IMR-90 (cell line): Measurements from ENCODE around the gene CIRBP. TPM values are rescaled to one million over a fixed set of nuclear protein-coding genes. Genes with fewer than 3 reads are reported as not detected.
A peak's percentile ranks its signal among the peaks of the same experiment; 100 is the strongest.

ENCODE experiments used
- ATAC-seq: fragments of 200-7000 bp; cut with Tn5 transposase; 2 replicates; pipeline ENCODE4 v1.9.1; 2020; ENCODE audit warnings: low read depth, mild to moderate bottlenecking, moderate library complexity
- BruUV-seq: library from RNA; stranded (reverse); fragments of 400-500 nt; replicated peaks from 2 replicates; lab custom pipeline; 2021; lab: Mats Ljungman, UMichigan
- CTCF ChIA-PET: fragments of 300-600 bp; formaldehyde crosslinking; extraction: SDS; loops from one replicate; lab custom pipeline; 2021; ENCODE audit warnings: antibody characterized with exemption; lab: Yijun Ruan, JAX
- POLR2A ChIA-PET: fragments of 300-600 bp; sonication (Branson Sonifier 250); formaldehyde crosslinking; loops from one replicate; lab custom pipeline; 2022; ENCODE audit warnings: antibody characterized with exemption; ENCODE audit not compliant: unreplicated experiment; lab: Charles Lee
- DNase-seq: peaks from one replicate; pipeline ENCODE4 v3.0.0; 2013
- H2AFZ ChIP-seq: replicated peaks from 2 replicates; pipeline ENCODE3; 2013; ENCODE audit warnings: low read length, mild to moderate bottlenecking; ENCODE audit not compliant: poor library complexity
- H2AK5ac ChIP-seq: 2 replicates; pipeline ENCODE4 v1.6.1; 2013; ENCODE audit warnings: low read depth, low read length, inconsistent platforms
- H2AK9ac ChIP-seq: replicated peaks from 2 replicates; pipeline ENCODE3; 2013; ENCODE audit warnings: mild to moderate bottlenecking, low read depth, low read length, moderate library complexity; ENCODE audit not compliant: poor library complexity
- H2BK120ac ChIP-seq: 2 replicates; pipeline ENCODE4 v1.6.1; 2013; ENCODE audit warnings: low read depth, low read length, inconsistent platforms
- H2BK15ac ChIP-seq: 3 replicates; pipeline ENCODE4 v1.6.1; 2013; ENCODE audit warnings: low read depth, low read length, inconsistent platforms
- H2BK20ac ChIP-seq: 2 replicates; pipeline ENCODE4 v1.6.1; 2013; ENCODE audit warnings: low read depth, mild to moderate bottlenecking, inconsistent platforms, low read length, moderate library complexity
- H2BK5ac ChIP-seq: 2 replicates; pipeline ENCODE4 v1.6.1; 2013; ENCODE audit warnings: mild to moderate bottlenecking, low read depth, low read length, inconsistent platforms; ENCODE audit not compliant: poor library complexity, severe bottlenecking
- H3K14ac ChIP-seq: replicated peaks from 2 replicates; pipeline ENCODE4 v1.6.1; 2013; ENCODE audit warnings: low read depth, low read length, inconsistent platforms
- H3K18ac ChIP-seq: 2 replicates; pipeline ENCODE4 v1.6.1; 2013; ENCODE audit warnings: low read depth, low read length, control low read depth
- H3K23ac ChIP-seq: 2 replicates; pipeline ENCODE4 v1.6.1; 2013; ENCODE audit warnings: low read depth, low read length, inconsistent platforms
- H3K27ac ChIP-seq: 2 replicates; pipeline ENCODE4 v1.5.1; 2013; ENCODE audit warnings: mild to moderate bottlenecking, control low read depth, low read length; ENCODE audit not compliant: insufficient read depth
- H3K27me3 ChIP-seq: 2 replicates; pipeline ENCODE4 v1.6.1; 2013; ENCODE audit warnings: low read length; ENCODE audit not compliant: control insufficient read depth, insufficient read depth
- H3K36me3 ChIP-seq: 2 replicates; pipeline ENCODE4 v1.6.1; 2013; ENCODE audit warnings: low read length, mixed read lengths; ENCODE audit not compliant: control insufficient read depth, insufficient read depth
- H3K4ac ChIP-seq: 2 replicates; pipeline ENCODE4 v1.6.1; 2013; ENCODE audit warnings: low read depth, low read length, inconsistent platforms
- H3K4me1 ChIP-seq: 2 replicates; pipeline ENCODE4 v1.6.1; 2013; ENCODE audit warnings: low read length, mixed read lengths; ENCODE audit not compliant: control insufficient read depth, insufficient read depth
- H3K4me2 ChIP-seq: 2 replicates; pipeline ENCODE4 v1.6.1; 2013; ENCODE audit warnings: low read depth, mild to moderate bottlenecking, control low read depth, low read length, moderate library complexity
- H3K4me3 ChIP-seq: 2 replicates; pipeline ENCODE4 v1.5.1; 2013; ENCODE audit warnings: low read depth, mild to moderate bottlenecking, control low read depth, low read length, moderate library complexity; ENCODE audit not compliant: insufficient read depth
- H3K56ac ChIP-seq: 2 replicates; pipeline ENCODE4 v1.6.1; 2013; ENCODE audit warnings: low read length, inconsistent platforms; ENCODE audit not compliant: insufficient read depth; ENCODE audit errors: extremely low read depth
- H3K79me1 ChIP-seq, 2 experiments: 2 replicates each; pipeline ENCODE4 v1.6.1; 2013; ENCODE audit warnings: low read length in 2 of 2, inconsistent platforms in 1 of 2, low read depth in 1 of 2
- H3K9ac ChIP-seq: 2 replicates; pipeline ENCODE4 v1.6.1; 2013; ENCODE audit warnings: low read depth, low read length, control low read depth
- H3K9me1 ChIP-seq: 2 replicates; pipeline ENCODE4 v1.6.1; 2013; ENCODE audit warnings: low read length, inconsistent platforms; ENCODE audit not compliant: insufficient read depth
- H3K9me3 ChIP-seq: 2 replicates; pipeline ENCODE4 v1.6.1; 2013; ENCODE audit warnings: low read length; ENCODE audit not compliant: control insufficient read depth, insufficient read depth
- H4K20me1 ChIP-seq: 2 replicates; pipeline ENCODE4 v1.6.1; 2013; ENCODE audit warnings: low read length, inconsistent platforms; ENCODE audit not compliant: insufficient read depth
- H4K5ac ChIP-seq: 2 replicates; pipeline ENCODE4 v1.6.1; 2013; ENCODE audit warnings: mild to moderate bottlenecking, low read depth, low read length, control low read depth
- H4K8ac ChIP-seq, 2 experiments: 2 replicates each; pipeline ENCODE4 v1.6.1; 2013; ENCODE audit warnings: low read depth in 2 of 2, low read length in 2 of 2, control low read depth in 1 of 2, inconsistent platforms in 1 of 2
- H4K91ac ChIP-seq: 2 replicates; pipeline ENCODE4 v1.6.1; 2013; ENCODE audit warnings: low read depth, low read length, inconsistent platforms; ENCODE audit not compliant: insufficient read depth
- NFE2L2 ChIP-seq: fragments of 150-350 bp; IDR thresholded peaks from 2 replicates; pipeline ENCODE4 v1.6.1; 2016; ENCODE audit warnings: low read depth, mild to moderate bottlenecking, low read length
- WGBS, 2 experiments: methylation state at CpG; one replicate each; pipeline versions ENCODE4 v1.1.5 to v1.1.7; 2013; ENCODE audit warnings: missing lambda C conversion rate in 2 of 2; ENCODE audit not compliant: insufficient read length in 1 of 2; ENCODE audit errors: extremely low coverage in 2 of 2; 5-methylcytosine and 5-hydroxymethylcytosine counted together
- dilution Hi-C: fragments of 300-500 bp; cut with HindIII; formaldehyde crosslinking; loops from one replicate; pipeline ENCODE4 v1.14.3; 2018; ENCODE audit warnings: low sequenced_read_pairs; ENCODE audit not compliant: unreplicated experiment
- in situ Hi-C: fragments of 300-500 bp; cut with MboI; formaldehyde crosslinking; loops from 3 replicates; pipeline ENCODE4 v1.14.3; 2019; ENCODE audit warnings: low sequenced_read_pairs, inconsistent platforms, mixed read lengths
- intact Hi-C: fragments of 100-400 bp; cut with micrococcal nuclease; formaldehyde crosslinking; loops from 2 replicates; pipeline ENCODE4 v1.10.0; 2022
- polyA plus RNA-seq, 3 experiments: library from polyadenylated mRNA; depleted of rRNA; stranded (reverse); fragments of >200 nt; gene quantifications; 2 replicates each; pipeline ENCODE4 v1.2.3, GENCODE V29; 2012; ENCODE audit warnings: low replicate concordance in 1 of 3
- total RNA-seq: library from RNA; depleted of rRNA; stranded (reverse); fragments of >200 nt; gene quantifications from 2 replicates; pipeline ENCODE4 v1.2.3, GENCODE V29; 2012
- TF ChIP-seq, protein P1 (sequence below): conservative IDR thresholded peaks from 2 replicates; pipeline ENCODE4 v1.5.1; 2012; ENCODE audit warnings: mild to moderate bottlenecking, low read depth, low read length, improper control_type of control experiment

Gene CIRBP
- total and polyA plus RNA-seq, 2 of the 4 experiments (the other 2 are of a cell fraction) = 299 to 542 TPM

DNA sequence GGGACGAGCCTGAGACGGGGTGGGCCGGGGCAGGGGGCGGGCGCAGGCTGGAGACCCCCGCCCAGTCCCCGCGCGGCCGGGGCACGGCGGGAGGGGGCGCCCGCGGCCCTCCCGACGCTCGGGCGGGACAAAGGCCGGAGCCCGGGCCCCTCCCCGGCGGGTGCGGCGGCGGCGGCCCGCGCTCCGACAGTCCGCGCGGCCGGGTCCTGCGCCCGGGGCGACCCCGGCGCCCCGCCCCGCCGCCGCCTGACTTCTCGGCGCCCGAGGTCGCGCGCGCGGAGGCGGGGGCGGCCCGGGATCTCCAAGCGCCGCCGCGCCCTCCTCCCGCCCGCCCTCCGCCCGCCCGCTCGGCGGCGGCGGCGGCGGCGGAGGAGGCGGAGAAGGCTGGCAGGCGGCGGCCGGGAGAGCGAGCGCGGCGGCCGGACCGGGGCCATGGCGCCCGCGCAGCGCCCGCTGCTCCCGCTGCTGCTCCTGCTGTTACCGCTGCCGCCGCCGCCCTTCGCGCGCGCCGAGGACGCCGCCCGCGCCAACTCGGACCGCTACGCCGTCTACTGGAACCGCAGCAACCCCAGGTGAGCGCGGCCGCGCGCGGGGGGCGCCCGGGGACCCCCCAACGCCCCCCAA, 16.7 kb downstream of the CIRBP start, which contains the start of gene EFNA2:
EFNA2 (plus strand) TSS at position 137 of the 624 bp plus-strand sequence; CDS start at position 433, 296 bp downstream.
- no peak within 1 kb of the TSS for H2BK5ac ChIP-seq
- H2BK20ac ChIP-seq = no peak within 1 kb of the TSS
- H3K36me3 ChIP-seq = no peaks in the 10 kb centered on the region
- H2AK5ac ChIP-seq = no peak within 1 kb of the TSS
- no peak for TF ChIP-seq NFE2L2
- TF ChIP-seq, protein P1, sequence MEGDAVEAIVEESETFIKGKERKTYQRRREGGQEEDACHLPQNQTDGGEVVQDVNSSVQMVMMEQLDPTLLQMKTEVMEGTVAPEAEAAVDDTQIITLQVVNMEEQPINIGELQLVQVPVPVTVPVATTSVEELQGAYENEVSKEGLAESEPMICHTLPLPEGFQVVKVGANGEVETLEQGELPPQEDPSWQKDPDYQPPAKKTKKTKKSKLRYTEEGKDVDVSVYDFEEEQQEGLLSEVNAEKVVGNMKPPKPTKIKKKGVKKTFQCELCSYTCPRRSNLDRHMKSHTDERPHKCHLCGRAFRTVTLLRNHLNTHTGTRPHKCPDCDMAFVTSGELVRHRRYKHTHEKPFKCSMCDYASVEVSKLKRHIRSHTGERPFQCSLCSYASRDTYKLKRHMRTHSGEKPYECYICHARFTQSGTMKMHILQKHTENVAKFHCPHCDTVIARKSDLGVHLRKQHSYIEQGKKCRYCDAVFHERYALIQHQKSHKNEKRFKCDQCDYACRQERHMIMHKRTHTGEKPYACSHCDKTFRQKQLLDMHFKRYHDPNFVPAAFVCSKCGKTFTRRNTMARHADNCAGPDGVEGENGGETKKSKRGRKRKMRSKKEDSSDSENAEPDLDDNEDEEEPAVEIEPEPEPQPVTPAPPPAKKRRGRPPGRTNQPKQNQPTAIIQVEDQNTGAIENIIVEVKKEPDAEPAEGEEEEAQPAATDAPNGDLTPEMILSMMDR = 0 out of 2 replicates have a peak, but pooled peaks have one; percentile 6
- no peak within 1 kb of the TSS for H4K91ac ChIP-seq
- no peak within 1 kb of the TSS for H3K27ac ChIP-seq
- peak within 1 kb of the TSS; percentile 55 for H2AK9ac ChIP-seq
- intact Hi-C loops (loop anchor here (2.0 kb wide), 1 partner anchor 93 kb away; no protein-coding TSS in a partner anchor), in situ Hi-C loops (no loop called here), dilution Hi-C loops (no loop called here)
- no peak within 1 kb of the TSS for H4K5ac ChIP-seq
- no peak within 1 kb of the TSS for H3K14ac ChIP-seq
- no peak within 1 kb of the TSS for H3K4ac ChIP-seq
- H3K4me2 ChIP-seq = no peak within 1 kb of the TSS
- no TSS peak for BruUV-seq
- peak within 1 kb of the TSS; percentile 20 for H3K4me3 ChIP-seq
- no peak within 1 kb of the TSS for H3K56ac ChIP-seq
- H3K23ac ChIP-seq = no peak within 1 kb of the TSS
- CTCF ChIA-PET = no interaction called here
- no peaks in the 10 kb centered on the region for H3K9me3 ChIP-seq
- POLR2A ChIA-PET = no interaction called here
- H2AFZ ChIP-seq = peak within 1 kb of the TSS; percentile 14
- H3K18ac ChIP-seq = no peak within 1 kb of the TSS
- no peak within 1 kb of the TSS for H2BK120ac ChIP-seq
- H3K79me1 ChIP-seq = no peaks in the 10 kb centered on the region
- ATAC-seq = peak; percentile 64
- 0 out of 2 replicates have a peak, but pooled peaks cover 5% of the 10 kb centered on the region for H4K20me1 ChIP-seq
- no peaks in the 10 kb centered on the region for H3K4me1 ChIP-seq
- H3K9me1 ChIP-seq = no peaks in the 10 kb centered on the region
- no peak within 1 kb of the TSS for H4K8ac ChIP-seq
- DNase-seq = no peak
- no peak within 1 kb of the TSS for H3K9ac ChIP-seq
- no peak within 1 kb of the TSS for H2BK15ac ChIP-seq
- WGBS, 2 experiments = 2% methylated on average over 36 of the region's 113 CpGs; no CpG with 5 or more reads in 1 of the 2 experiments
- peaks cover 43% of the 10 kb centered on the region for H3K27me3 ChIP-seq
